ENCODE results near the gene MTMR1. TPM values are rescaled to one million over a fixed set of nuclear protein-coding genes. Genes with fewer than 3 reads are reported as not detected.

Gene MTMR1
- total RNA-seq, 1 experiment from 2014 or later: 10.9 TPM

- no peak for DNase-seq (ENCODE audit: low spot score)
- in situ Hi-C loops (cut with HindIII; ENCODE audit: low sequenced_read_pairs): no loop called here
These were observed 66.6 kb downstream of the MTMR1 start for GRCh38 chrX:150759568-150760416.

GRCh38 chrX:150761176-150761818, 68.1 kb downstream of the MTMR1 start:
- in situ Hi-C loops (cut with HindIII; ENCODE audit: low sequenced_read_pairs): no loop called here
- no peak for DNase-seq (ENCODE audit: low spot score)

- DNase-seq (ENCODE audit: low spot score): no peak
- in situ Hi-C loops (cut with HindIII; ENCODE audit: low sequenced_read_pairs): no loop called here
These were observed 68.6 kb downstream of the MTMR1 start for GRCh38 chrX:150761819-150762216.

GRCh38 chrX:150762258-150763165, 69.3 kb downstream of the MTMR1 start:
- in situ Hi-C loops (cut with HindIII; ENCODE audit: low sequenced_read_pairs): no loop called here
- DNase-seq (ENCODE audit: low spot score): peak; percentile 23

GRCh38 chrX:150763303-150763797, 70.2 kb downstream of the MTMR1 start:
- in situ Hi-C loops (cut with HindIII; ENCODE audit: low sequenced_read_pairs): no loop called here

GRCh38 chrX:150763810-150764209, 70.6 kb downstream of the MTMR1 start:
- in situ Hi-C loops (cut with HindIII; ENCODE audit: low sequenced_read_pairs): no loop called here
- DNase-seq (ENCODE audit: low spot score): no peak

More at GRCh38 chrX:150763303-150763797, 70.2 kb downstream of the MTMR1 start:
- DNase-seq (ENCODE audit: low spot score): no peak

- DNase-seq (ENCODE audit: low spot score): no peak
- in situ Hi-C loops (cut with HindIII; ENCODE audit: low sequenced_read_pairs): no loop called here
These were observed 72.0 kb downstream of the MTMR1 start for GRCh38 chrX:150765237-150765636.

- in situ Hi-C loops (cut with HindIII; ENCODE audit: low sequenced_read_pairs): no loop called here
These were observed 72.7 kb downstream of the MTMR1 start for GRCh38 chrX:150765782-150766350.

GRCh38 chrX:150766351-150767044, 73.3 kb downstream of the MTMR1 start:
- DNase-seq (ENCODE audit: low spot score): peak; percentile 23
- in situ Hi-C loops (cut with HindIII; ENCODE audit: low sequenced_read_pairs): no loop called here

More at GRCh38 chrX:150765782-150766350, 72.7 kb downstream of the MTMR1 start:
- no peak for DNase-seq (ENCODE audit: low spot score)

- in situ Hi-C loops (cut with HindIII; ENCODE audit: low sequenced_read_pairs): no loop called here
- no peak for DNase-seq (ENCODE audit: low spot score)
These were observed 73.8 kb downstream of the MTMR1 start for GRCh38 chrX:150767045-150767395.

- no peak for DNase-seq (ENCODE audit: low spot score)
- in situ Hi-C loops (cut with HindIII; ENCODE audit: low sequenced_read_pairs): no loop called here
These were observed 74.4 kb downstream of the MTMR1 start for GRCh38 chrX:150767475-150768131.

GRCh38 chrX:150768132-150768485, 74.9 kb downstream of the MTMR1 start:
- in situ Hi-C loops (cut with HindIII; ENCODE audit: low sequenced_read_pairs): no loop called here
- no peak for DNase-seq (ENCODE audit: low spot score)

GRCh38 chrX:150768580-150769190, 75.5 kb downstream of the MTMR1 start:
- DNase-seq (ENCODE audit: low spot score): no peak
- in situ Hi-C loops (cut with HindIII; ENCODE audit: low sequenced_read_pairs): no loop called here

GRCh38 chrX:150769408-150769807, 76.2 kb downstream of the MTMR1 start:
- in situ Hi-C loops (cut with HindIII; ENCODE audit: low sequenced_read_pairs): no loop called here
- DNase-seq (ENCODE audit: low spot score): no peak

GRCh38 chrX:150770623-150771022, 77.4 kb downstream of the MTMR1 start:
- peak; percentile 18 for DNase-seq (ENCODE audit: low spot score)
- in situ Hi-C loops (cut with HindIII; ENCODE audit: low sequenced_read_pairs): no loop called here

GRCh38 chrX:150771116-150771515, 77.9 kb downstream of the MTMR1 start:
- in situ Hi-C loops (cut with HindIII; ENCODE audit: low sequenced_read_pairs): no loop called here
- no peak for DNase-seq (ENCODE audit: low spot score)

GRCh38 chrX:150772150-150772970, 79.2 kb downstream of the MTMR1 start:
- in situ Hi-C loops (cut with HindIII; ENCODE audit: low sequenced_read_pairs): no loop called here
- DNase-seq (ENCODE audit: low spot score): peak; percentile 79
